Measurements from ENCODE around the gene CTXN1. TPM values are rescaled to one million over a fixed set of nuclear protein-coding genes. Genes with fewer than 3 reads are reported as not detected.

The CTXN1 gene
- total RNA-seq, 2 experiments from 2014 or later: not detected

DNA sequence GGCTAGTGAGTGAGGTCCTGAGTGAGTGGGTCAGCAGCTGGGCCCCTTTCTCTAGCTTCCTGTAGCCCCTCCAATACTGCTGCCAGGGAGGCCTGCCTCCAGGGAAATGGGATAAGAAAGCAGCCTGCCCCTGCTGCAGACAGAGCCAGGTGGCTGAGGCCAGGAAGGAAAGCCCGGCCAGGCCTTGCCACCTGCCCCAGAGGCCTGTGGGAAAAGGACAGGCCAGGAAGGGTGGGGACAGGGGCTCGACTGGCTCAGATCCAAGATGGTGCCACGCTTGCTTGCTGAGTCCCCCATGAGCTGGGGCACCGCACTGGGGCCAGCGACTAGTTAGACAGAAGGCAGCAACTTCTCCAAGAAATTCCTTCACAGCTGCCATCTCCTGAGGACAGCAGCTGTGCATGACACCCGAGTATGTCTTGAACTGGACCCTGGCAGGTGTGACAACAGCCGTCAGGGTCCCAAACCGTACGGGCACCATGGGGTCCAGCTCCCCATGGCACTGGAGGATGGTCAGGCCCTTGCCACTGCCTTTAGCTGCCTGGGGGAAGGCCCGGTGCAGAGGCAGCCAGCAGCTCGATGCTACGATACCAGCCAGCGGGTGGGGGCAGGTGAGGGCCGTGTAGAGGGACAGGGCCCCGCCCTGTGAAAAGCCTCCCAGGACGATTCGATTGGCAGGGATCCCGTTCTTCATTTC, 46.7 kb downstream of the CTXN1 start:
- CTCF ChIA-PET: interaction anchor here (2.0 kb wide), 1 partner anchor 10 kb away, joined by 8 read pairs; no protein-coding TSS in a partner anchor
- Mint-ChIP-seq H3K4me1 (peaks cover 3% of the 10 kb centered on the region), H3K27ac (no peak overlapping the region), H3K27me3 (peaks cover 9% of the 10 kb centered on the region), H3K9me3 (peaks cover 3% of the 10 kb centered on the region), H3K4me3 (no peak overlapping the region), H3K36me3 (ENCODE audit: low read depth) (no peaks in the 10 kb centered on the region)
- POLR2A ChIA-PET: no interaction called here
- DNase-seq: no peak

DNA sequence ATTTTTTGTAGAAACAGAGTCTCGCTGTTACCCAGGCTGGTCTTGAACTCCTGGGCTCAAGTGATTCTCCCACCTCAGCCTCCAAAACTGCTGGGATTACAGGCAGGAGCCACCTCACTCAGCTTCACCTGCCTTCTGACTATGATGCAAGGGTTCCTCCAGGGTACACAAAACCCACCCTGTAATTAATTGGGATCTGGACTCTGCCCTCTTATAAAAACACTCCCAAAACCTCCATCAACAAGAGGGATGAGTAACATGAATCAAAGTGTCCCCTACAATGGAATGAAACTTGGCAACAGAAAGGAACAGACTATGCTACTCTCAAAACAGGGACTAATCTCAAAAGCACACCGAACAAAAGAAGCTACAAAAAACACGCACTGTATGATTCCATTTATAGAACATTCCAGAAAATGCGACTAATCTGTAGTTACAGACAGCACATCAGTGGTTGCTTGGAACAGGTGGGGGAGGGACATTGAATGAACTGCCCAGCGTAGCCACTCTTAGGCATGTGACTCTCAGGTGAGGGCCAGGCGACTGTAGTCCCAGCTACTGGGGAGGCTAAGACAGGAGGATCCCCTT, 48.6 kb downstream of the CTXN1 start:
- no peak for DNase-seq
- Mint-ChIP-seq H3K4me1 (peaks cover 8% of the 10 kb centered on the region), H3K4me3 (no peak overlapping the region), H3K9me3 (peaks cover 3% of the 10 kb centered on the region), H3K27ac (no peak overlapping the region), H3K36me3 (ENCODE audit: low read depth) (no peaks in the 10 kb centered on the region), H3K27me3 (peaks cover 17% of the 10 kb centered on the region)
- CTCF ChIA-PET: interaction anchor here (0.6 kb wide), 1 partner anchor 9 kb away, joined by 3 read pairs; no protein-coding TSS in a partner anchor
- POLR2A ChIA-PET: no interaction called here

DNA sequence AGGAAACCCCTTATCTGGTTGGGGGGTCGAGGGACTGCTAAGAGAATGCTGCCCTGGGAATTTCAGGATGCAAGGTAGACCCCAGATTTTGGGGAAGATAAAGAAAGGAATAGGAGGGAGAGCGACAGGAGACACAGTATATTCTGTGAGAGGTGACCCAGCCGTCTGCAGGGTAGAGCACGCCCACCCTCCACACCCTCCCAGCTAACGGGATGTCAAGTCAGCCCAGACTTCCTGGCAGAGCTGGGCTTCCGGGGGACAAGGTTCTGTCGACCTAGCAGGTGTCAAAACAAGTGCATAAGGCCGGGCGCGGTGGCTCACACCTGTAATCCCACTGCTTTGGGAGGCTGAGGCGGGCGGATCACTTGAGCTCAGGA, 51.0 kb downstream of the CTXN1 start:
- H3K4me3 Mint-ChIP-seq: no peak overlapping the region
- ChIA-PET CTCF (interaction anchor here (1.3 kb wide), 1 partner anchor 29 kb away, joined by 3 read pairs; the partner anchor contains the start of gene MAP2K7), POLR2A (no interaction called here)
- H3K27ac Mint-ChIP-seq: no peak overlapping the region
- peaks cover 26% of the 10 kb centered on the region for H3K4me1 Mint-ChIP-seq
- H3K9me3 Mint-ChIP-seq: no peaks in the 10 kb centered on the region
- DNase-seq: no peak
- H3K27me3 Mint-ChIP-seq: peaks cover 29% of the 10 kb centered on the region
- no peaks in the 10 kb centered on the region for H3K36me3 Mint-ChIP-seq (ENCODE audit: low read depth)

Other genes with a start within 250 kb of the CTXN1 start
- gene MCEMP1, start 249.0 kb downstream of the CTXN1 start, total RNA-seq: not detected
- gene TRAPPC5, start 245.3 kb downstream of the CTXN1 start, total RNA-seq: 10 to 100 TPM; 92.5 to 94.7 TPM
- under 1 TPM; 0.60 to 0.95 TPM for gene FCER2, start 224.0 kb downstream of the CTXN1 start, total RNA-seq
- gene CLEC4G, start 194.0 kb downstream of the CTXN1 start, total RNA-seq: not detected
- gene CD209, start 178.6 kb downstream of the CTXN1 start, total RNA-seq: not detected
- not detected for gene CLEC4M, start 162.9 kb downstream of the CTXN1 start, total RNA-seq
- gene EVI5L, start 95.9 kb downstream of the CTXN1 start, total RNA-seq: 1 to 10 TPM; 7.0 to 7.7 TPM
- gene PRR36, start 51.7 kb downstream of the CTXN1 start, total RNA-seq: under 1 TPM; 0.05 to 0.13 TPM
- gene LRRC8E, start 37.6 kb downstream of the CTXN1 start, total RNA-seq: not detected
- 10 to 100 TPM; 42.6 to 42.9 TPM for gene MAP2K7, start 22.3 kb downstream of the CTXN1 start, total RNA-seq
- 1 to 10 TPM; 4.2 to 4.6 TPM for gene TGFBR3L, start 11.3 kb downstream of the CTXN1 start, total RNA-seq
- 10 to 100 TPM; 20.4 to 24.1 TPM for gene SNAPC2, start 5.8 kb downstream of the CTXN1 start, total RNA-seq
- 10 to 100 TPM; 48.4 to 50.9 TPM for gene TIMM44, start 17.5 kb upstream of the CTXN1 start, total RNA-seq
- 100 to 1,000 TPM in 1 of 2 experiments, 10 to 100 TPM in 1; 93.6 to 102 TPM for gene ELAVL1, start 79.5 kb upstream of the CTXN1 start, total RNA-seq
- not detected for gene CCL25, start 126.6 kb upstream of the CTXN1 start, total RNA-seq
- gene FBN3, start 223.5 kb upstream of the CTXN1 start, total RNA-seq: not detected

All from activated CD4-positive, alpha-beta memory T cell treated with anti-CD3 and anti-CD28 coated beads, Interleukin-2, amount 10 ng/mL, durations not matched to agents 7 days and 5 days (primary cell).